Measurements from ENCODE around the gene TMEM31. TPM values are rescaled to one million over a fixed set of nuclear protein-coding genes. Genes with fewer than 3 reads are reported as not detected.

Gene TMEM31
- total RNA-seq (2021; fragmentation: NEBNext Ultra II Directional; extraction: Animal tissue kit (Norgen Biotek cat#: 25700)): not detected in 2 replicates
- polyA plus RNA-seq (2011; rRNA removed): 0.31 and 0.65 TPM in 2 replicates
- 0.50 TPM for polyA plus RNA-seq (2011; cell fraction: cytosol; rRNA removed)
- polyA plus RNA-seq (2011; cell fraction: nucleus; rRNA removed): not detected
- polyA plus RNA-seq (2012, experiment 1 of 2): 0.34 TPM in 1 of 4 replicates, not detected in the others
- polyA plus RNA-seq (2012, experiment 2 of 2): not detected
- polyA plus RNA-seq (2013, experiment 1 of 2): 0.41 TPM
- 0.42 TPM for polyA plus RNA-seq (2013, experiment 2 of 2)
- 2.0 TPM in 1 of 2 replicates, not detected in the other for polyA minus RNA-seq (2011; rRNA and poly(A)+ RNA removed)
- polyA minus RNA-seq (2011; cell fraction: cytosol; rRNA and poly(A)+ RNA removed): not detected
- polyA minus RNA-seq (2011; cell fraction: nucleus; rRNA and poly(A)+ RNA removed): not detected
- long read RNA-seq, experiment 1, partial matches to known transcripts: 0 of 1 reads
- long read RNA-seq, experiment 1, other reads (novel, unspliced or antisense): 1 of 1 reads
- long read RNA-seq, experiment 2: 0 reads

GRCh38 chrX:103710609-103711008, at the start of gene TMEM31:
TSS of gene TMEM31 (plus strand) at chrX:103710909. CDS start at chrX:103712259, 1,350 bp downstream.
- ChIA-PET CTCF (ENCODE audit: partially characterized antibody) (interaction anchor here (0.6 to 4.4 kb wide), 23 partner anchors 8 to 130 kb away, joined by 3 to 33 read pairs (median 6); no protein-coding TSS in a partner anchor), POLR2A (ENCODE audit: partially characterized antibody) (interaction anchor here (1.0 to 4.5 kb wide), 7 partner anchors 31 to 65 kb away, joined by 3 to 17 read pairs (median 4); no protein-coding TSS in a partner anchor)
- H2BK12ac ChIP-seq (ENCODE audit: low read depth, low read length): no peak within 1 kb of the TSS
- no peaks in the 10 kb centered on the region for H3K79me1 ChIP-seq (ENCODE audit: low read depth, low read length)
- H3K4me1 ChIP-seq (replicated peaks in 1 of 4; ENCODE audit: control insufficient read depth in 3 of 4, insufficient read depth in 4 of 4, low read length in 3 of 4): peaks cover 0 to 6% (median 3%) of the 10 kb centered on the region in 4 experiments; a peak in 5 of 7 replicates
- H3K36me3 ChIP-seq (ENCODE audit: control insufficient read depth in 2 of 4, insufficient read depth in 4 of 4, low read length in 3 of 4): no peaks in the 10 kb centered on the region
- H3K27me3 ChIP-seq (replicated peaks in 1 of 4; ENCODE audit: control insufficient read depth in 3 of 4, extremely low read depth in 1 of 4, insufficient read depth in 3 of 4, low read length in 3 of 4): no peaks in the 10 kb centered on the region
- no peak within 1 kb of the TSS for H3K56ac ChIP-seq (replicated peaks; ENCODE audit: insufficient read length, low read depth, low read length)
- H2AFZ ChIP-seq (ENCODE audit: low read length): no peak within 1 kb of the TSS
- H2BK20ac ChIP-seq (ENCODE audit: low read length): peak within 1 kb of the TSS; percentile 48; the same call in 1 of the 2 replicates
- no peak for FAIRE-seq
- H4K20me1 ChIP-seq (replicated peaks in 1 of 2; ENCODE audit: control insufficient read depth in 1 of 2, insufficient read depth in 2 of 2, low read length in 2 of 2): no peaks in the 10 kb centered on the region
- no peak within 1 kb of the TSS for H3K4me3 ChIP-seq (ENCODE audit: extremely low read depth in 1 of 4, insufficient read depth in 2 of 4, low read depth in 3 of 4, low read length in 4 of 4)
- no peaks in the 10 kb centered on the region for H3K9me3 ChIP-seq (ENCODE audit: insufficient read depth in 2 of 2, low read depth in 1 of 2, low read length in 1 of 2)
- no peak within 1 kb of the TSS for H3K4ac ChIP-seq (replicated peaks; ENCODE audit: insufficient read length, low read depth, low read length)
- H4K91ac ChIP-seq (replicated peaks; ENCODE audit: insufficient read length, low read length): no peak within 1 kb of the TSS
- H2BK120ac ChIP-seq (replicated peaks; ENCODE audit: low read depth, low read length): no peak within 1 kb of the TSS
- H3K18ac ChIP-seq (ENCODE audit: extremely low read depth, low read length): no peak within 1 kb of the TSS
- H3K23me2 ChIP-seq (ENCODE audit: low read depth, low read length): no peaks in the 10 kb centered on the region; the same call in 1 of the 2 replicates
- H3K23ac ChIP-seq (ENCODE audit: insufficient read length): no peak within 1 kb of the TSS
- H3K9ac ChIP-seq (replicated peaks in 1 of 4; ENCODE audit: extremely low read depth in 1 of 4, low read depth in 3 of 4, low read length in 3 of 4): peak within 1 kb of the TSS in 1 of 4 experiments; percentile 19; a peak in 1 of 7 replicates
- H2BK15ac ChIP-seq (ENCODE audit: low read length): no peak within 1 kb of the TSS
- no peak within 1 kb of the TSS for H2BK5ac ChIP-seq (ENCODE audit: low read depth, low read length)
- H3K14ac ChIP-seq (ENCODE audit: insufficient read length): no peak within 1 kb of the TSS
- no peak within 1 kb of the TSS for H2AK5ac ChIP-seq (ENCODE audit: low read depth, low read length)
- H3K4me2 ChIP-seq (ENCODE audit: insufficient read depth in 1 of 2, low read depth in 2 of 2, low read length in 2 of 2): peak within 1 kb of the TSS in 1 of 2 experiments; percentile 42; a peak in 2 of 4 replicates
- H4K5ac ChIP-seq (ENCODE audit: insufficient read length, low read depth, low read length): no peak within 1 kb of the TSS
- 83% methylated on average over 5 of the region's 5 CpGs; no CpG with 5 or more reads in 1 of the 2 experiments for WGBS, 2 experiments (ENCODE audit: extremely low coverage in 1 of 2, insufficient coverage in 1 of 2, insufficient read length in 1 of 2, insufficient replicate concordance in 2 of 2, low coverage in 1 of 2, low lambda C conversion rate in 2 of 2, missing lambda C conversion rate in 1 of 2)
- no peaks in the 10 kb centered on the region for H3K79me2 ChIP-seq (ENCODE audit: control insufficient read depth in 1 of 2, insufficient read depth in 2 of 2, low read length in 2 of 2)
- no peak within 1 kb of the TSS for H4K8ac ChIP-seq (ENCODE audit: extremely low read depth, insufficient read depth, low read length)
- TF ChIP-seq PHF8 (conservative IDR thresholded peaks at IDR 0.05; ENCODE audit: low read depth, low read length) (no peak), RNF2 (IDR thresholded peaks at IDR 0.05; ENCODE audit: borderline replicate concordance, low read depth, low read length, missing control alignments, poor library complexity, severe bottlenecking) (no peak), GABPA (IDR thresholded peaks at IDR 0.05; ENCODE audit: borderline replicate concordance, insufficient read depth, low read length) (no peak), BCL11A (IDR thresholded peaks at IDR 0.05; ENCODE audit: low read depth in 2 of 2, low read length in 2 of 2) (no peak), EZH2 (IDR thresholded peaks at IDR 0.05; ENCODE audit: low read depth, low read length, severe bottlenecking) (no peak), TAF7 (optimal IDR thresholded peaks at IDR 0.05; ENCODE audit: borderline replicate concordance, low read depth, low read length) (no peak), SP4 (IDR thresholded peaks at IDR 0.05; ENCODE audit: low read length) (no peak), GTF2F1 (IDR thresholded peaks at IDR 0.05; ENCODE audit: borderline replicate concordance, low read depth, low read length) (no peak)
- peak within 1 kb of the TSS; percentile 62; the same call in 1 of the 2 replicates for H3K27ac ChIP-seq (ENCODE audit: low read depth, low read length)
- DNase-seq (ENCODE audit: low read depth in 1 of 2, low spot score in 2 of 2): no peak
